Bronchial epithelial cell (primary cell): ENCODE data around the gene SERPINB12. TPM values are rescaled to one million over a fixed set of nuclear protein-coding genes. Genes with fewer than 3 reads are reported as not detected.

Source experiments
- DNase-seq: peaks from one replicate; pipeline ENCODE4 v3.0.0-alpha.2; 2010; ENCODE audit warnings: low read depth
- FAIRE-seq: peaks from 2 replicates; lab custom pipeline; 2011; peaks lifted over from hg19 to GRCh38; lab: Jason Lieb, UNC
- H3K27me3 ChIP-seq: 2 replicates; pipeline ENCODE4 v1.5.1; 2011; ENCODE audit warnings: low read length; ENCODE audit not compliant: control insufficient read depth, insufficient read depth
- H3K36me3 ChIP-seq: 2 replicates; pipeline ENCODE4 v1.5.1; 2011; ENCODE audit warnings: low read length; ENCODE audit not compliant: control insufficient read depth, insufficient read depth
- H3K4me3 ChIP-seq: 2 replicates; pipeline ENCODE4 v1.5.1; 2011; ENCODE audit warnings: mild to moderate bottlenecking, low read depth, low read length, control low read depth
- CTCF ChIP-seq: IDR thresholded peaks from 2 replicates; pipeline ENCODE4 v1.5.1; 2011; ENCODE audit warnings: mild to moderate bottlenecking, moderate library complexity, low read length, control low read depth, inconsistent platforms; ENCODE audit not compliant: insufficient read depth, severe bottlenecking
- total RNA-seq: library from RNA; depleted of rRNA; stranded (reverse); fragments of >200 nt; gene quantifications from 2 replicates; pipeline ENCODE4 v1.2.1, GENCODE V29; 2014

SERPINB12 gene
- total RNA-seq, 1 donor from 2014 or later, result 0.53 TPM

GRCh38 chr18:63511285-63511684 lies 30.9 kb upstream of the SERPINB12 start:
- no peak for FAIRE-seq
- Histone ChIP-seq H3K27me3 (no peaks in the 10 kb centered on the region), H3K36me3 (no peaks in the 10 kb centered on the region), H3K4me3 (no peak overlapping the region)
- DNase-seq, result peak; percentile 80
- TF ChIP-seq CTCF, result peak; percentile 84

- no peak for FAIRE-seq
- no peak for TF ChIP-seq CTCF
- H3K4me3 ChIP-seq, result no peak overlapping the region
- DNase-seq, result no peak
- H3K27me3 ChIP-seq, result no peaks in the 10 kb centered on the region
- H3K36me3 ChIP-seq, result no peaks in the 10 kb centered on the region
These were observed 27.8 kb upstream of the SERPINB12 start for GRCh38 chr18:63514326-63514725.

- H3K36me3 ChIP-seq, result no peaks in the 10 kb centered on the region
- FAIRE-seq (no peak), DNase-seq (no peak)
- H3K27me3 ChIP-seq, result no peaks in the 10 kb centered on the region
- H3K4me3 ChIP-seq, result no peak overlapping the region
- no peak for TF ChIP-seq CTCF
These were observed 27.1 kb upstream of the SERPINB12 start for GRCh38 chr18:63514888-63515678.

- no peak for FAIRE-seq
- DNase-seq, result no peak
- H3K27me3 ChIP-seq, result no peaks in the 10 kb centered on the region
- H3K36me3 ChIP-seq, result no peaks in the 10 kb centered on the region
- TF ChIP-seq CTCF, result no peak
- H3K4me3 ChIP-seq, result no peak overlapping the region
These were observed 26.4 kb upstream of the SERPINB12 start for GRCh38 chr18:63515801-63516200.

- peak; percentile 60 for TF ChIP-seq CTCF
- Histone ChIP-seq H3K27me3 (no peaks in the 10 kb centered on the region), H3K4me3 (no peak overlapping the region), H3K36me3 (no peaks in the 10 kb centered on the region)
- DNase-seq (peak; percentile 62), FAIRE-seq (no peak)
These were observed 23.8 kb upstream of the SERPINB12 start for GRCh38 chr18:63518178-63519012.
